ENCODE results near the gene VASH2. TPM values are rescaled to one million over a fixed set of nuclear protein-coding genes. Genes with fewer than 3 reads are reported as not detected.

VASH2 gene
- total and polyA plus RNA-seq, 2 experiments from 2014 or later = 129 to 381 TPM

- Histone ChIP-seq H4K20me1 (replicated peaks; ENCODE audit: insufficient read depth) (no peaks in the 10 kb centered on the region), H3K27ac (ENCODE audit: low read depth) (no peak overlapping the region), H3F3A (replicated peaks; ENCODE audit: low read depth) (no peaks in the 10 kb centered on the region), H3K4me2 (no peak overlapping the region), H3K27me3 (ENCODE audit: insufficient read depth) (no peaks in the 10 kb centered on the region), H3K9me2 (ENCODE audit: insufficient read depth) (0 out of 2 replicates have a peak, but pooled peaks cover 3% of the 10 kb centered on the region), H3K4me1 (ENCODE audit: insufficient read depth) (peaks cover 13% of the 10 kb centered on the region), H2AFZ (no peak overlapping the region), H3K4me3 (no peak overlapping the region), H3K36me3 (ENCODE audit: insufficient read depth) (no peaks in the 10 kb centered on the region; the same call in 1 of the 2 replicates), H3K79me2 (replicated peaks; ENCODE audit: insufficient read depth) (no peaks in the 10 kb centered on the region)
- no peak for DNase-seq (ENCODE audit: low spot score)
- ATAC-seq = no peak
- Mint-ChIP-seq H3K27me3 (ENCODE audit: insufficient read depth, low read depth, poor library complexity) (peaks cover 18% of the 10 kb centered on the region), H3K4me3 (no peak overlapping the region), H3K9me3 (peaks cover 23% of the 10 kb centered on the region; the same call in 2 of the 3 replicates), H3K27ac (no peak overlapping the region), H3K4me1 (peaks cover 13% of the 10 kb centered on the region), H3K36me3 (ENCODE audit: low read depth) (peaks cover 26% of the 10 kb centered on the region)
- TF ChIP-seq ZNF114 (CRISPR knock-in tag; IDR thresholded peaks at IDR 0.05) = no peak
- no peak for TF ChIP-seq NANOG (IDR thresholded peaks at IDR 0.05; ENCODE audit: borderline replicate concordance)
- no peak for TF ChIP-seq EZH2 (IDR thresholded peaks at IDR 0.05; ENCODE audit: low read depth, unreplicated experiment)
- no peak for TF ChIP-seq ZNF331 (CRISPR knock-in tag; IDR thresholded peaks at IDR 0.05; ENCODE audit: low read depth)
- TF ChIP-seq REST (IDR thresholded peaks at IDR 0.05; ENCODE audit: unreplicated experiment) = no peak
- no peak for TF ChIP-seq JUNB (IDR thresholded peaks at IDR 0.05; ENCODE audit: unreplicated experiment)
These were observed 6.0 kb upstream of the VASH2 start for GRCh38 chr1:212944229-212944901.

GRCh38 chr1:212945056-212945455 lies 5.3 kb upstream of the VASH2 start:
- Mint-ChIP-seq H3K9me3 (peaks cover 19% of the 10 kb centered on the region; the same call in 2 of the 3 replicates), H3K4me1 (peaks cover 15% of the 10 kb centered on the region), H3K36me3 (ENCODE audit: low read depth) (peaks cover 21% of the 10 kb centered on the region), H3K27ac (no peak overlapping the region), H3K4me3 (no peak overlapping the region), H3K27me3 (ENCODE audit: insufficient read depth, low read depth, poor library complexity) (peaks cover 21% of the 10 kb centered on the region)
- Histone ChIP-seq H2AFZ (no peak overlapping the region), H3K4me1 (ENCODE audit: insufficient read depth) (peaks cover 16% of the 10 kb centered on the region), H4K20me1 (replicated peaks; ENCODE audit: insufficient read depth) (no peaks in the 10 kb centered on the region), H3K4me2 (no peak overlapping the region), H3K27ac (ENCODE audit: low read depth) (no peak overlapping the region), H3K4me3 (no peak overlapping the region), H3K27me3 (ENCODE audit: insufficient read depth) (no peaks in the 10 kb centered on the region), H3F3A (replicated peaks; ENCODE audit: low read depth) (no peaks in the 10 kb centered on the region), H3K79me2 (replicated peaks; ENCODE audit: insufficient read depth) (no peaks in the 10 kb centered on the region), H3K9me2 (ENCODE audit: insufficient read depth) (0 out of 2 replicates have a peak, but pooled peaks cover 3% of the 10 kb centered on the region), H3K36me3 (ENCODE audit: insufficient read depth) (no peaks in the 10 kb centered on the region; the same call in 1 of the 2 replicates)
- no peak for ATAC-seq
- DNase-seq (ENCODE audit: low spot score) = no peak
- TF ChIP-seq STAT1 (IDR thresholded peaks at IDR 0.05; ENCODE audit: unreplicated experiment) = no peak
- TF ChIP-seq EZH2phosphoT487 (IDR thresholded peaks at IDR 0.05; ENCODE audit: unreplicated experiment) = no peak
- no peak for TF ChIP-seq REST (IDR thresholded peaks at IDR 0.05; ENCODE audit: unreplicated experiment)
- TF ChIP-seq NANOG (IDR thresholded peaks at IDR 0.05; ENCODE audit: borderline replicate concordance) = no peak
